Colonic mucosa (tissue), 4 donors: ENCODE data around the gene SCN3B. TPM values are rescaled to one million over a fixed set of nuclear protein-coding genes. Genes with fewer than 3 reads are reported as not detected.

Source experiments
- DNase-seq: peaks from one replicate; pipeline ENCODE4 v3.0.0-alpha.2; 2020
- H3K27ac ChIP-seq: fragments of 200-600 bp; one replicate; pipeline ENCODE4 v1.8.0; 2021
- H3K27me3 ChIP-seq: fragments of 200-600 bp; one replicate; pipeline ENCODE4 v1.8.0; 2021
- H3K36me3 ChIP-seq: fragments of 200-600 bp; one replicate; pipeline ENCODE4 v1.8.0; 2021
- H3K4me1 ChIP-seq: fragments of 200-600 bp; one replicate; pipeline ENCODE4 v1.8.0; 2021; ENCODE audit warnings: mild to moderate bottlenecking
- H3K4me3 ChIP-seq: fragments of 200-600 bp; one replicate; pipeline ENCODE4 v1.8.0; 2021
- H3K9ac ChIP-seq, 2 donors: one replicate each; pipeline ENCODE4 v1.7.0; 2013; ENCODE audit warnings: control low read depth in 2 of 2, low read depth in 2 of 2, low read length in 2 of 2
- H3K9me3 ChIP-seq: fragments of 200-600 bp; one replicate; pipeline ENCODE4 v1.8.0; 2021
- CTCF ChIP-seq: fragments of 200-600 bp; IDR thresholded peaks from one replicate; pipeline ENCODE4 v1.8.0; 2022; ENCODE audit warnings: antibody characterized with exemption, mild to moderate bottlenecking
- intact Hi-C: fragments of 100-400 bp; cut with DNase I; formaldehyde crosslinking; loops from one replicate; pipeline ENCODE4 v1.14.1; 2022
- total RNA-seq, 2 donors: library from RNA; stranded (reverse); fragmentation: NEBNext Ultra II Directional in 1 of 2; extraction: Animal tissue kit (Norgen Biotek cat#: 25700) in 1 of 2; gene quantifications; one replicate each; pipeline ENCODE4 v1.2.1, GENCODE V29; 2021
- donor health status: healthy.
- donor health status: DM: no; HTN: no; CAD: no.
- donor health status: DM: no; HTN: no; CAD: no.

The SCN3B gene
- total RNA-seq, 2 donors from 2014 or later: 0.30 to 1.2 TPM

DNA sequence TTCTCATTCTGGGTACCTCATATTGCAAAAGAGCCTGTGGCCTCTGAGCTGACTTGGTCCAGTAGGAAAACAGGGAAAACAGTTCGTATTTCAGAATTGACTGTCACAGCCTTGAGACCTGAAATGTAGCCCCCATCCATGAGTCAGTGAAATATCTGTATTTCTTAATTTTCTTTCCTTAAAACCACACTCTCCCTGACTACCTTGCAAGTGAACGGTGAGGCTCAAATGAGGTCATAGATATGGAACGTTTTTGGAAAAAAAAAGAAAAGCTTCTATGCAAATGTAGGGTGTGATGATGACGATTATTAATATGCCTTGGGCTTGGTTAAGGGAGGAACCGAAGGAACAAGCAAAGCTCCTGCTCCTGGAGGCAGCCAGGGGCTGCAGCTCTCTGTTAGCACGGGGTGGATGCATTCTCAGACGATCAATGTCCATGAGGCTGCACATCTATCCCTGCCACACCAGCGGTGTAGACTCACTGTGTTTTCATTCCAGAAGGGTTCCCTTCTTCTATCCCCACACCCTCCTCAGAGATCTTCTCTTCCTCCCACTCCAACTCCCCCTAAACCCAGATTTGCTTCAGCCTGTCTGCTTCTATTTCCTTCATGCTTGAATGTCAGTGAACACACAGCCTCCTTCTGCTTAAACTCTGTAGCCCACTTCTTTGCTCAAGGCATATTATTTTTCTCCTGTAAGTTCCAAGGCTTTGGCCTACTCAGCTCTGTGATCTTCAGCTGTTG is 29.2 kb upstream of the SCN3B start:
- H3K4me1 ChIP-seq: no peaks in the 10 kb centered on the region
- no peaks in the 10 kb centered on the region for H3K27me3 ChIP-seq
- no peak overlapping the region for H3K27ac ChIP-seq
- H3K9me3 ChIP-seq: no peaks in the 10 kb centered on the region
- DNase-seq: no peak
- H3K36me3 ChIP-seq: no peaks in the 10 kb centered on the region
- no peak overlapping the region for H3K4me3 ChIP-seq
- intact Hi-C loops: no loop called here
- no peak for TF ChIP-seq CTCF
- no peak overlapping the region for H3K9ac ChIP-seq

- no peaks in the 10 kb centered on the region for H3K4me1 ChIP-seq
- H3K4me3 ChIP-seq: no peak overlapping the region
- no peak for DNase-seq
- no peak for TF ChIP-seq CTCF
- H3K36me3 ChIP-seq: no peaks in the 10 kb centered on the region
- no peaks in the 10 kb centered on the region for H3K27me3 ChIP-seq
- H3K27ac ChIP-seq: no peak overlapping the region
- no peak overlapping the region for H3K9ac ChIP-seq
- intact Hi-C loops: no loop called here
- H3K9me3 ChIP-seq: no peaks in the 10 kb centered on the region
Observed at GRCh38 chr11:123682696-123683410, 28.4 kb upstream of the SCN3B start.

GRCh38 chr11:123681030-123681429 is 26.6 kb upstream of the SCN3B start:
- H3K4me3 ChIP-seq: no peak overlapping the region
- no peaks in the 10 kb centered on the region for H3K9me3 ChIP-seq
- H3K36me3 ChIP-seq: no peaks in the 10 kb centered on the region
- intact Hi-C loops: no loop called here
- no peak overlapping the region for H3K9ac ChIP-seq
- TF ChIP-seq CTCF: no peak
- no peaks in the 10 kb centered on the region for H3K27me3 ChIP-seq
- H3K4me1 ChIP-seq: no peaks in the 10 kb centered on the region
- DNase-seq: no peak
- H3K27ac ChIP-seq: no peak overlapping the region

DNA sequence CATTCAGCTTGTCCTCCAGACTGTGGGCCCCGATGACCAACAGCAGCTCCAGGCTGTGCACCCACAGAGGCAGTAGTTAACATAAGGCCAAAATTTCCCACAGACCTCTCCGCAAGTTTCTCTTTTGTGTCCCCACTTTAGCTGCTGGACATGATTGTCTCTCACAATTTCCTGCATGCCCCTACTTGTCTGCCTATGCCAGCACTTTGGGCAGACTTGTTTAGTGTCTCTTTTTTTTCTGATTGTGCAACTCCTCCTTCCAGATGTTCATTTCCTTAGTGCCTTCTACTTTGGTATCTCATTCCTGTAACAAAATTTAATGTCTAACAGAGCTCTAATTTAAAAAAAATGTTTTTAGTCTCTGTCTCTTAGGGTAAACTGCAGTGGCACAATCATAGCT is 23.8 kb upstream of the SCN3B start:
- no peaks in the 10 kb centered on the region for H3K36me3 ChIP-seq
- no peak for TF ChIP-seq CTCF
- intact Hi-C loops: no loop called here
- no peak overlapping the region for H3K4me3 ChIP-seq
- H3K9ac ChIP-seq: no peak overlapping the region
- H3K9me3 ChIP-seq: no peaks in the 10 kb centered on the region
- H3K4me1 ChIP-seq: no peaks in the 10 kb centered on the region
- DNase-seq: no peak
- H3K27ac ChIP-seq: no peak overlapping the region
- no peaks in the 10 kb centered on the region for H3K27me3 ChIP-seq

- no peaks in the 10 kb centered on the region for H3K9me3 ChIP-seq
- DNase-seq: no peak
- intact Hi-C loops: no loop called here
- H3K4me1 ChIP-seq: no peaks in the 10 kb centered on the region
- TF ChIP-seq CTCF: no peak
- H3K36me3 ChIP-seq: no peaks in the 10 kb centered on the region
- no peak overlapping the region for H3K4me3 ChIP-seq
- H3K27me3 ChIP-seq: no peaks in the 10 kb centered on the region
- H3K9ac ChIP-seq: no peak overlapping the region
- no peak overlapping the region for H3K27ac ChIP-seq
Observed at GRCh38 chr11:123677510-123677909, 23.1 kb upstream of the SCN3B start.
